CD4-positive, CD25-positive, alpha-beta regulatory T cell (primary cell): Measurements from ENCODE around the gene MTF1. TPM values are rescaled to one million over a fixed set of nuclear protein-coding genes. Genes with fewer than 3 reads are reported as not detected.
A peak's percentile ranks its signal among the peaks of the same experiment; 100 is the strongest.
"Not testable (repeated sequence)": the region's sequence is repeated elsewhere in the genome, so short reads cannot be mapped to it uniquely, and the experiment has no call there.

Experiments
- ATAC-seq, 2 donors: fragments of 150-1000 bp; cut with Tn5 transposase; one replicate each; pipeline ENCODE4 v1.10.0; 2021; ENCODE audit warnings: low read depth in 2 of 2, moderate number of reproducible peaks in 2 of 2, moderate library complexity in 1 of 2
- DNase-seq, 3 donors: peaks; one replicate each; pipeline versions ENCODE4 v3.0.0 to v3.0.0-alpha.2; 2012 to 2022; ENCODE audit warnings: mixed read lengths in 1 of 3
- H3K27ac ChIP-seq: one replicate; pipeline ENCODE4 v1.7.0; 2013; ENCODE audit warnings: mild to moderate bottlenecking, low read length; ENCODE audit not compliant: insufficient read depth, poor library complexity, severe bottlenecking
- H3K27me3 ChIP-seq: one replicate; pipeline ENCODE4 v1.7.0; 2013; ENCODE audit warnings: low read length; ENCODE audit not compliant: control insufficient read depth, insufficient read depth
- H3K36me3 ChIP-seq: one replicate; pipeline ENCODE4 v1.7.0; 2013; ENCODE audit warnings: mild to moderate bottlenecking, low read length, moderate library complexity; ENCODE audit not compliant: control insufficient read depth, insufficient read depth
- H3K4me1 ChIP-seq: 2 replicates; pipeline ENCODE4 v1.7.0; 2013; ENCODE audit warnings: mild to moderate bottlenecking, low read length; ENCODE audit not compliant: insufficient read depth, control insufficient read depth, poor library complexity, severe bottlenecking
- H3K4me3 ChIP-seq: one replicate; pipeline ENCODE4 v1.7.0; 2013; ENCODE audit warnings: low read depth, mild to moderate bottlenecking, low read length, moderate library complexity
- H3K9me3 ChIP-seq, 2 experiments: 1 replicate in 1 of 2; 2 replicates in 1 of 2; pipeline ENCODE4 v1.7.0; 2013; ENCODE audit warnings: low read length in 2 of 2, mild to moderate bottlenecking in 1 of 2, moderate library complexity in 1 of 2; ENCODE audit not compliant: control insufficient read depth in 2 of 2
- H3K27ac Mint-ChIP-seq, 3 donors: one replicate each; pipeline ENCODE4 v1.8.0; 2020 to 2022; ENCODE audit warnings: mild to moderate bottlenecking in 3 of 3, mixed read lengths in 3 of 3, moderate library complexity in 2 of 3
- H3K27me3 Mint-ChIP-seq: one replicate; pipeline ENCODE4 v1.8.0; 2022; ENCODE audit warnings: mild to moderate bottlenecking, mixed read lengths
- H3K36me3 Mint-ChIP-seq: one replicate; pipeline ENCODE4 v1.8.0; 2020; ENCODE audit warnings: mixed read lengths
- H3K4me1 Mint-ChIP-seq, 4 donors: one replicate each; pipeline ENCODE4 v1.8.0; 2020 to 2022; ENCODE audit warnings: mixed read lengths in 4 of 4, mild to moderate bottlenecking in 1 of 4
- H3K4me3 Mint-ChIP-seq, 4 donors: one replicate each; pipeline ENCODE4 v1.8.0; 2020 to 2022; ENCODE audit warnings: mild to moderate bottlenecking in 4 of 4, mixed read lengths in 4 of 4, moderate library complexity in 3 of 4
- H3K9me3 Mint-ChIP-seq, 7 donors: one replicate each; pipeline ENCODE4 v1.8.0; 2020 to 2022; ENCODE audit warnings: mixed read lengths in 7 of 7, mild to moderate bottlenecking in 3 of 7, moderate library complexity in 2 of 7
- polyA plus RNA-seq, 4 donors: library from polyadenylated mRNA; unstranded; fragments of 300-500 nt; fragmentation: Illumina TruSeq; gene quantifications; one replicate each; pipeline ENCODE4 v1.2.3, GENCODE V29; 2021
- total RNA-seq: library from RNA; stranded (reverse); gene quantifications from one replicate; pipeline ENCODE4 v1.2.3, GENCODE V29; 2022

The MTF1 gene
- total RNA-seq (34.1 TPM), polyA plus RNA-seq (10 to 100 TPM; 16.3 to 22.9 (median 18.7) TPM)

GRCh38 chr1:37859507-37860345, at the start of gene MTF1:
TSS of gene MTF1 (minus strand) at chr1:37859592. CDS start at chr1:37857658, 1,934 bp downstream.
- peak; percentile 99 to 100 for ATAC-seq
- Mint-ChIP-seq H3K36me3 (peaks cover 31% of the 10 kb centered on the region), H3K4me1 (peaks cover 4 to 45% (median 16%) of the 10 kb centered on the region in 4 donors), H3K4me3 (peak within 1 kb of the TSS; percentile 92 to 99 (median 98)), H3K27me3 (no peaks in the 10 kb centered on the region), H3K27ac (peak within 1 kb of the TSS; percentile 93 to 96 (median 95)), H3K9me3 (no peaks in the 10 kb centered on the region)
- Histone ChIP-seq H3K36me3 (peaks cover 26% of the 10 kb centered on the region), H3K4me3 (peak within 1 kb of the TSS; percentile 88), H3K27ac (peak within 1 kb of the TSS; percentile 86), H3K27me3 (no peaks in the 10 kb centered on the region), H3K4me1 (peaks cover 28% of the 10 kb centered on the region), H3K9me3 (no peaks in the 10 kb centered on the region)
- peak; percentile 97 to 99 (median 97) for DNase-seq

GRCh38 chr1:37908531-37908930, 49.1 kb upstream of the MTF1 start:
- not testable (repeated sequence) for H3K4me3 ChIP-seq, H3K4me1 Mint-ChIP-seq, H3K27ac ChIP-seq, DNase-seq, H3K4me1 ChIP-seq, H3K36me3 ChIP-seq, H3K27me3 Mint-ChIP-seq, ATAC-seq, H3K27me3 ChIP-seq, H3K36me3 Mint-ChIP-seq
- H3K4me3 Mint-ChIP-seq = peak overlapping the region in 2 of 4 donors; percentile 49 to 78
- H3K9me3 ChIP-seq = peaks cover 11 to 30% of the 10 kb centered on the region in 2 experiments
- peaks cover 0 to 17% (median 4%) of the 10 kb centered on the region in 7 donors for H3K9me3 Mint-ChIP-seq
- peak overlapping the region in 1 of 3 donors; percentile 6 for H3K27ac Mint-ChIP-seq

GRCh38 chr1:37907416-37908125, 48.2 kb upstream of the MTF1 start:
- not testable (repeated sequence) for H3K36me3 Mint-ChIP-seq, H3K4me1 ChIP-seq, H3K4me3 ChIP-seq, H3K4me1 Mint-ChIP-seq, H3K27me3 ChIP-seq, DNase-seq, H3K4me3 Mint-ChIP-seq, ATAC-seq, H3K36me3 ChIP-seq, H3K27ac ChIP-seq, H3K27me3 Mint-ChIP-seq, H3K27ac Mint-ChIP-seq
- peaks cover 0 to 17% (median 4%) of the 10 kb centered on the region in 7 donors for H3K9me3 Mint-ChIP-seq
- H3K9me3 ChIP-seq = peaks cover 11 to 30% of the 10 kb centered on the region in 2 experiments

- H3K4me1 ChIP-seq, H3K27me3 ChIP-seq, H3K4me3 ChIP-seq, H3K27ac ChIP-seq, H3K36me3 ChIP-seq, DNase-seq, ATAC-seq, H3K27me3 Mint-ChIP-seq: not testable (repeated sequence)
- H3K9me3 ChIP-seq = peaks cover 10 to 29% of the 10 kb centered on the region in 2 experiments
- peaks cover 0 to 17% (median 4%) of the 10 kb centered on the region in 7 donors for H3K9me3 Mint-ChIP-seq
- peaks cover 4 to 12% (median 9%) of the 10 kb centered on the region in 4 donors for H3K4me1 Mint-ChIP-seq
- peak overlapping the region in 1 of 3 donors; percentile 56 for H3K27ac Mint-ChIP-seq
- H3K36me3 Mint-ChIP-seq = peaks cover 11% of the 10 kb centered on the region
- H3K4me3 Mint-ChIP-seq = peak overlapping the region in 1 of 4 donors; percentile 23
These were observed 47.2 kb upstream of the MTF1 start for GRCh38 chr1:37906591-37906990.

- DNase-seq (no peak), ATAC-seq (no peak)
- H3K36me3 ChIP-seq = peaks cover 6% of the 10 kb centered on the region
- H3K4me3 ChIP-seq = no peak overlapping the region
- H3K27ac ChIP-seq = no peak overlapping the region
- Mint-ChIP-seq H3K9me3 (peaks cover 0 to 17% (median 4%) of the 10 kb centered on the region in 7 donors), H3K27ac (no peak overlapping the region), H3K36me3 (peaks cover 17% of the 10 kb centered on the region), H3K4me3 (no peak overlapping the region), H3K27me3 (no peaks in the 10 kb centered on the region), H3K4me1 (peaks cover 10 to 18% (median 15%) of the 10 kb centered on the region in 4 donors)
- H3K9me3 ChIP-seq = peaks cover 7 to 24% of the 10 kb centered on the region in 2 experiments
- no peaks in the 10 kb centered on the region for H3K4me1 ChIP-seq
- no peaks in the 10 kb centered on the region for H3K27me3 ChIP-seq
These were observed 46.3 kb upstream of the MTF1 start for GRCh38 chr1:37905727-37906126.

GRCh38 chr1:37903921-37904320, 44.5 kb upstream of the MTF1 start:
- H3K27ac Mint-ChIP-seq, DNase-seq, H3K4me1 ChIP-seq, H3K4me3 ChIP-seq, H3K4me3 Mint-ChIP-seq, H3K27ac ChIP-seq, ATAC-seq, H3K27me3 Mint-ChIP-seq, H3K27me3 ChIP-seq, H3K36me3 ChIP-seq: not testable (repeated sequence)
- Mint-ChIP-seq H3K9me3 (peaks cover 0 to 15% (median 3%) of the 10 kb centered on the region in 7 donors), H3K36me3 (peaks cover 17% of the 10 kb centered on the region), H3K4me1 (peaks cover 7 to 19% (median 11%) of the 10 kb centered on the region in 4 donors)
- H3K9me3 ChIP-seq = peaks cover 7 to 24% of the 10 kb centered on the region in 2 experiments

GRCh38 chr1:37902983-37903382, 43.6 kb upstream of the MTF1 start:
- H3K27ac ChIP-seq = no peak overlapping the region
- Mint-ChIP-seq H3K27me3 (no peaks in the 10 kb centered on the region), H3K4me1 (peaks cover 6 to 16% (median 10%) of the 10 kb centered on the region in 4 donors)

More at GRCh38 chr1:37902983-37903382, 43.6 kb upstream of the MTF1 start:
- H3K9me3 Mint-ChIP-seq = peaks cover 0 to 8% (median 0%) of the 10 kb centered on the region in 7 donors
- no peak for ATAC-seq
- Histone ChIP-seq H3K9me3 (peaks cover 7 to 24% of the 10 kb centered on the region in 2 experiments), H3K4me3 (no peak overlapping the region), H3K27me3 (no peaks in the 10 kb centered on the region), H3K4me1 (no peaks in the 10 kb centered on the region), H3K36me3 (peaks cover 6% of the 10 kb centered on the region)
- no peak overlapping the region for H3K27ac Mint-ChIP-seq
- peaks cover 13% of the 10 kb centered on the region for H3K36me3 Mint-ChIP-seq
- no peak for DNase-seq
- no peak overlapping the region for H3K4me3 Mint-ChIP-seq
